NCI-H460 (cell line): Measurements from ENCODE around the gene MUC5AC. TPM values are rescaled to one million over a fixed set of nuclear protein-coding genes. Genes with fewer than 3 reads are reported as not detected.
"Not testable (repeated sequence)": the region's sequence is repeated elsewhere in the genome, so short reads cannot be mapped to it uniquely, and the experiment has no call there.

ENCODE experiments used
- DNase-seq: peaks from one replicate; pipeline ENCODE4 v3.0.0-alpha.2; 2016; ENCODE audit warnings: low read depth; ENCODE audit errors: extremely low read depth
- total RNA-seq: library from RNA; depleted of rRNA; stranded (reverse); fragments of >200 nt; shearing (Covaris generic); gene quantifications from 2 replicates; pipeline ENCODE4 v1.2.3, GENCODE V29; 2014

MUC5AC gene
- total RNA-seq, 1 experiment from 2014 or later = not detected

DNA sequence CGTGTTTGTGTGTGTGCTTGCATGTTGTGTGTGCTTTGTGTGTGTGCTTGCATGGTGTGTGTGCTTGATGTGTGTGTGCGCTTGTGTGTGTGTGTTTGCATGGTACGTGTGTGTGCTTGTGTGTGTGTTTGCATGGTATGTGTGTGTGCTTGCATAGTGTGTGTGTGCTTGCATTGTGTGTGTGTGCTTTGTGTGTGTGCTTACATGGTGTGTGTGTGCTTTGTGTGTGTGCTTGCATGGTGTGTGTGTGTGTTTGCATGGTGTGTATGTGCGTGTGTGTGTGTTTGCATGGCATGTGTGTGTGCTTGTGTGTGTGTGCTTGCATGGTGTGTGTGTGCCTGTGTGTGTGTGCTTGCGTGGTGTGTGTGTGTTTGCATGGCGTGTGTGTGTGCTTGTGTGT is 10.0 kb upstream of the MUC5AC start:
- no peak for DNase-seq

GRCh38 chr11:1148752-1149180 is 9.0 kb upstream of the MUC5AC start:
- no peak for DNase-seq

DNA sequence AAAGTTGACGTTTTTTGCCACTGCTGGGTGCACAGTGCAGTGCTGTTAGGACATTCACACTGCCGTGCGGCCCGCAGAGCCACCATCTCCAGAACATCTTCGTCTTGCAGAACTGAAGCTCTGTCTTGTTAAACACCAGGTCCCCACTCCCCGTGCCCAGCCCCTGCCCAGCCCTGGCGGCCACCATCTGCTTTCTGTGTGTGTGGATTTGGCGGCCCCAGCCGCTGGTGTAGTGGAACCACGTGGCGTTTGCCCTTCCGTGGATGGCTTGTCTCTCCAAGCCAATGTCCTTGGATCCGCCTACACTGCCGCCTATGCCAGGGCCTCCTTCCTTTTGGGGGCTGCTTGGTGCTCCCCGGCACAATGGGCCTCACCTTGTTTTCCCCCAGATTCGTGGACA is 8.2 kb upstream of the MUC5AC start:
- no peak for DNase-seq

- no peak for DNase-seq
Observed at GRCh38 chr11:1150116-1150515, 7.6 kb upstream of the MUC5AC start.

DNA sequence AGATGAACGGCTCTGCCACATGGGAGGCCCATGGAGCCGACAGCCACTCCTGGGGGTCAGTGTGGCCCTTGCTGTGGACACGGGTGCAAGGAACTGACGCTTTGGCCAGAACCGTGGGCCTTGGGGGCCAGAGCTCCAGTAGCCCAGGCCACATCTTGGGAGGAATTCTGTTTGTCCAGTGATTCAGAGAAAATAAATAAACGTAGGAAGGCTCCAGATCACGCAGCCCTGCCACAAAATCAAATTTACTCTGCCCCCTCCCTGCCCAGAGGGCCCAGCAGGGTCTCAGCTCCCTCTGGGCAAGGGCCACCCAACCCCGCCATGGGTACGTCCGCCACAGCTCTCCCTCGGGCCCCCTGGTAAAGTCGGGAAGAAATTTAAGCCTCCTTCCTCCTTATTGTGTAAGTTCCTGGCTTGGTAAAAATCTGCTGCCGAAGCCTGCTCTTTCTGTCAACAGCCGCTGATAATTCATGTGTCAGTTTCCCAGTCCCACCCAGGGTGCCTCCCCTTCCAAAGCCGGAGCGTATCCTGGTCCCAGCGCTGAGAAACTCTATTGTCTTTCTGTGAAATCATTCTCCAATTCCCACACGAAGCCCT is 6.9 kb upstream of the MUC5AC start:
- DNase-seq = peak; percentile 26

- DNase-seq = no peak
Observed at GRCh38 chr11:1151366-1152315, 6.1 kb upstream of the MUC5AC start.

DNA sequence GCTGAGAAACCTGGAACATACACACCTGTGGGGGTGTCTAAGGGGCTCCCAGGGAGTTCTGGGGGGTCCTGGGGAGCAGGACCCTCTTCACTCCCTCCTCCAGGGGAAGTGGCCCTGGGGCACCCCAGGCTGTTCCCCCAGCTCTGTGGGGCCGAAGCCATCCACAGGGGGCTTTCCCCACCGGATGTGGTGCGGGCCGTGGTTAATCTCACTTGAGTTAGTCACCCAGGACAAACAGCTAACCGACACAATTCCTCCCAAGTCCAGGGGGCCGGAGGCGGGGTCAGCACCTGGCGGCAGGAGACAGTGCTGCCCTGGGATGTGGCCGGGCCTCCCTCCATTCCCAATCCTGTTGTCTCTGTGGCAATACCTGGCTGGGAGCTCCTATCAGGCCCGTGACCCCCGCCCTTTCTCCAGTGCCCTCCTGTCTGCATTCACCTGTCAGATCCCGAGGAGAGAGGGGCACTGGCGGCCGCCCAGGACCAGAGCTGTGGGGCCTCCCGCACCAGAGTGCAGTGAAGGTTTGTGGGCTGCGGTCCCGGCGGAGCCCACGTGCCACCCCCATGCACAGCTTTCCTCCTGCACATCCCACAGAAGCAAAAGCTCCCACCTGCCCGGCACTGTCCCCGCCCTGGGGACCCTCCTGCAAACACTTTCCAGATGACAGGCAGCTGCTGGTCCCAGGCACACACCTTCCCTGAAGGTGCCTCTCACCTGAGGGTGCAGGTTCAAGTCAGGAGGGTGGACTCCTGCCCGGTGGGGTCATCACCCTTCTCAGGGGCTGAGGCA is 5.2 kb upstream of the MUC5AC start:
- no peak for DNase-seq

DNA sequence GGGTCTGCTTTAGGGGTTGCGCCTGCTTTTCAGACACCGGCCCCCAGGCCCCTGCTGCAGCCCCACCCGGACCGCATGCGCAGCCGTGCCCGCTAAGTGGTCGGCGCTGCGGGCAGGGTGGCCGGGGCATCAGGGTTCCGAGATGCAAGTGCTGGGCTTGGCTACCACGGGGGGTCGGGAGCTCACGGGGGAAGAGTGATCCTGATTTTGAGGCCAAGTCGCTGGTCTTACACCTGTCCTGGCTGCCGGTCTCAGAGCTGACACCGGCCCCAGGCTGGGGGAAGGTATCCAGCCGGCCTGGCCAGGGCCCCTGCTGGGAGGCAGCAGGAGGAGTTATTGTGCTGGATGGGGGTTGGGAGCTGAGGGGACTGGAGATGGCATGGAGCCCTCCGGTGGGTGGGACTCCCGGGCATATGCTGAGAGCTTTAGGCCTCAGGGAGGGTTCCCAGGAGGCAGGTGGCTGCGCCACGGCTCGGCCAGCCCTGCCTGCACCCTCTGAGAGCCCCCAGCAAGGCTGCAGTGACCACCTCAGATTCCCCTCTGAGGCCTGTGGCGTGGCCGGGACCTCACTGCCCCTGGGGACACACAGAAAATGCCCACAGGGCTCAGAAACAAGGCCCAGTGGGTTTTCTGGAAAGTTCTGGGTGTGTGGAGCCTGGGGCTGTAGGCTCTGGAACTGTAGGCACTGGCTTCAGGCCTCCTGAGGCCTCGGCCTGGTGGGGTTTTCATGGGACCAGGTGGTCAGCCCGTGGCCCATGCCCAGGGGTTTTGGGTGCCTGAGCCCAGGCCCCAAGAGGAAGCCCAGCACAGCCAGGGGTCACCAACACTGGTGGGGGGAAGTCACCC is 4.4 kb upstream of the MUC5AC start:
- no peak for DNase-seq

- peak; percentile 78 for DNase-seq
Observed at GRCh38 chr11:1153951-1154493, 3.7 kb upstream of the MUC5AC start.

GRCh38 chr11:1154656-1155055 is 3.1 kb upstream of the MUC5AC start:
- DNase-seq = not testable (repeated sequence)

- DNase-seq = no peak
Observed at GRCh38 chr11:1155274-1155693, 2.5 kb upstream of the MUC5AC start.

- DNase-seq = no peak
Observed at GRCh38 chr11:1156506-1157340, 1.0 kb upstream of the MUC5AC start.

DNA sequence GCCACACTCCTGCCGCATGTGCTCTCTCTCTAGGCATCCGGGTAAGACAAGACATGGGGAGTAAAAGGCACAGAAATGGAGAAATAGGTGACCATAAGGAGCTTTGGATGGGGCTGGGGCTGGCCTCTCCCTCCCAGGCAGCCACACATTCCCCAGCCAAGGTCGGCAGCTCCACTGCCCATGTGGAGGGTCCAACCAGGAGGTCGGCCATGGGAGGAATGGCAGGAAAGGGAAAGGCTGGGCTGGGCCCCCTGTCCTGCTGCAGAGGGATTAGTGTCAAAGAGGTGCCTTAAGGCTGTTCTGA is 460 bp upstream of the MUC5AC start:
- DNase-seq = no peak

GRCh38 chr11:1158681-1159487 is 1.1 kb downstream of the MUC5AC start:
- no peak for DNase-seq

DNA sequence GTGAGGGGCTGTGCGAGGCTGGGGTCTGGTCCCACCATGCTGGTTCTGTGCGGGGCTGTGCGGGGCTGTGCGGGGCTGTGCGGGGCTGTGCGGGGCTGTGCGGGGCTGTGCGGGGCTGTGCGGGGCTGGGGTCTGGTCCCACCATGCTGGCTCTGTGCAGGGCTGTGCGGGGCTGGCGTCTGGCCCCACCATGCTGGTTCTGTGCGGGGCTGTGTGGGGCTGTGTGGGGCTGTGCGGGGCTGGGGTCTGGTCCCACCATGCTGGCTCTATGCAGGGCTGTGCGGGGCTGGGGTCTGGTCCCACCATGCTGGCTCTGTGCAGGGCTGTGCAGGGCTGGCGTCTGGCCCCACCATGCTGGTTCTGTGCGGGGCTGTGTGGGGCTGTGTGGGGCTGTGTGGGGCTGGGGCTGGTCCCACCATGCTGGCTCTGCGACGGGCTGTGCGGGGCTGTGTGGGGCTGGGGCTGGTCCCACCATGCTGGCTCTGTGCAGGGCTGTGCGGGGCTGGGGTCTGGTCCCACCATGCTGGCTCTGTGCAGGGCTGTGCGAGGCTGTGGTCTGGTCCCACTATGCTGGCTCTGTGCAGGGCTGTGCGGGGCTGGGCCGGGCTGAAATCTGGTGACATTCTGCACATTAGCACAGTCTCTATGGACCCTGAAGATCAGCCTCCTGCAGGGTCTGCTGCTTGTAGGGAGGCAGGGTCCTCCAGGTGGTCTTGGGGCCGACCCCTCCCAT is 1.9 kb downstream of the MUC5AC start:
- DNase-seq = not testable (repeated sequence)

DNA sequence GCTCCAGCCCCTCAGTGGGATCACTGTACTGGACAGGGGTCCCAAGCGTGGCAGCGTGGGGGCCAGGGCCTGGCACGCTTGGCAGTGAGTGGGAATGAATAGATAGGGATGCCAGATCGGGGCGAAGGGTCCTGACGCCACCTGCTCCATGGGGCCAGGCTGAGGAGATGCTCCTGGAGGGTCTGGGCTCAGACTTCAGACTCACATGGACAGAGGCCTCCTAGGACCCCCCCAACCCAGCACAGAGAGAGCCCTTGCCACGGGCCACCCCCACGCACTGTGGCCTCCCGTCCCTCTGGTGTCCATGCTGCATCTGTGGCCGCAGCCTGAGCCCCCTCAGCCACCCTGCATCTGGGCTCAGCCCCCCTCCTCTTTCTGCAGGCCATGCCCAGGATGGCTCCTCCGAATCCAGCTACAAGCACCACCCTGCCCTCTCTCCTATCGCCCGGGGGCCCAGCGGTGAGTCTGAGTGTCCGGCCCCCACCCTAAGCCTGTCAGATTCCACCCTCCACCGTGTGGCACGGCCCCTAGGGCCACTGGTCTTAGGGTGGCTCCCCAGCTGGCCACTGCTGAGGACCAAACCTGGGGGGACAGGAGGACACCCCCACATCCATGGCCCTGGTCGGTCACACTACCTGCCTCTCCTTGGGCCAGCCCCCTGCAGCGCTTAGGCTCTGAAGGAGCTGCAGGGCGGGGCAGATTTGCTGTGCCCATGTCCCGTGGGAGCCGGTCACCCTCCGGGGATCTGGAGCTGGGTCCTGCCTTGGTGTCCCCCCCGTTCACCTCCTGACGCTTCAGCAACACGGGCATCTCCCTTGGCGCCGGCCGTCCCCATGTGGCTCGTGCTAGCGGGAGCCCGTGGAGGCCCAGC is 2.7 kb downstream of the MUC5AC start:
- no peak for DNase-seq
